Endothelial cell of umbilical vein (primary cell): ENCODE measurements around the gene FBLN2.

ENCODE experiments used
- EZH2 ChIP-seq: IDR thresholded peaks from 2 replicates; pipeline ENCODE4 v1.6.1; 2012; ENCODE audit warnings: borderline replicate concordance, low read depth, mild to moderate bottlenecking, moderate library complexity, low read length, inconsistent platforms; ENCODE audit not compliant: severe bottlenecking
- FOS ChIP-seq: IDR thresholded peaks from 2 replicates; pipeline ENCODE4 v1.6.1; 2011; ENCODE audit warnings: mild to moderate bottlenecking, low read length, moderate library complexity, borderline replicate concordance; ENCODE audit not compliant: insufficient read depth
- GATA2 ChIP-seq: IDR thresholded peaks from 2 replicates; pipeline ENCODE4 v1.7.0; 2011; ENCODE audit warnings: low read depth, mild to moderate bottlenecking, moderate library complexity, mixed read lengths, low read length; ENCODE audit not compliant: insufficient read length, insufficient read depth
- POLR2A ChIP-seq: IDR thresholded peaks from 2 replicates; pipeline ENCODE4 v1.6.1; 2012; ENCODE audit warnings: low read depth, mild to moderate bottlenecking, control low read depth, low read length
- POLR2AphosphoS5 ChIP-seq: IDR thresholded peaks from 2 replicates; pipeline ENCODE4 v1.6.1; 2012; ENCODE audit warnings: low read depth, mild to moderate bottlenecking, control low read depth, low read length, moderate library complexity; ENCODE audit not compliant: insufficient read depth
- TF ChIP-seq, protein P1 (sequence below), 2 donors: IDR thresholded peaks; 1 replicate in 1 of 2; 2 replicates in 1 of 2; pipeline ENCODE4 v1.5.1; 2011; ENCODE audit warnings: low read length in 2 of 2, mild to moderate bottlenecking in 2 of 2, moderate library complexity in 2 of 2, control low read depth in 1 of 2, inconsistent platforms in 1 of 2, low read depth in 1 of 2; ENCODE audit not compliant: insufficient read depth in 1 of 2; ENCODE audit errors: extremely low read depth in 1 of 2

DNA sequence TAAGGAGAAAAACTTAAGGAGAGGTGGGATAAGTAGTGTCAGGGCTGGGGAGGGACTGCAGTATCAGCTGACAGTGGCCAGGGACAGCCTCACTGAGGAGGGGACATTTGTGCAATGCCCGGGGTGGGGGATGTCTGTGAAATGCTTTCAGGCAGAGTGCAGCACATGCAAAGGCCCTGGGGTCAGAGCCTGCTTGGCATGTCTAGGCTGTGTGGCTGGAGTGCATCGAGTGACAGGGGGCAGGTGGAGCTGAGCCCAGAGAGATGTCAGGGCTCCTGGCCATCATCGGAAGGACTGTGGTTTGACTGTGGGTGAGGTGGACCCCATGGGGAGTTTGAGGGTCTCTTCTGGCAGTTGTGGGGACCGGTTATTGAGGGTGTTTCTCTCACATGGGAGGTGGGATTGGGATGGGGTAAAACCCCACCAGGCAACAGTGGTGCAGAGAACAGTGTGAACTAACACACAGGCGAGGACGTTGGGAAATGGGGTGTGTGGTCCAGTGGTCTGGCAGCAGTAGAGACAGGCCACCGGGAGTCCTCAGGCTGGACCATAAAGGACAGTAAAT lies 61.2 kb downstream of the FBLN2 start:
- TF ChIP-seq, protein P1, sequence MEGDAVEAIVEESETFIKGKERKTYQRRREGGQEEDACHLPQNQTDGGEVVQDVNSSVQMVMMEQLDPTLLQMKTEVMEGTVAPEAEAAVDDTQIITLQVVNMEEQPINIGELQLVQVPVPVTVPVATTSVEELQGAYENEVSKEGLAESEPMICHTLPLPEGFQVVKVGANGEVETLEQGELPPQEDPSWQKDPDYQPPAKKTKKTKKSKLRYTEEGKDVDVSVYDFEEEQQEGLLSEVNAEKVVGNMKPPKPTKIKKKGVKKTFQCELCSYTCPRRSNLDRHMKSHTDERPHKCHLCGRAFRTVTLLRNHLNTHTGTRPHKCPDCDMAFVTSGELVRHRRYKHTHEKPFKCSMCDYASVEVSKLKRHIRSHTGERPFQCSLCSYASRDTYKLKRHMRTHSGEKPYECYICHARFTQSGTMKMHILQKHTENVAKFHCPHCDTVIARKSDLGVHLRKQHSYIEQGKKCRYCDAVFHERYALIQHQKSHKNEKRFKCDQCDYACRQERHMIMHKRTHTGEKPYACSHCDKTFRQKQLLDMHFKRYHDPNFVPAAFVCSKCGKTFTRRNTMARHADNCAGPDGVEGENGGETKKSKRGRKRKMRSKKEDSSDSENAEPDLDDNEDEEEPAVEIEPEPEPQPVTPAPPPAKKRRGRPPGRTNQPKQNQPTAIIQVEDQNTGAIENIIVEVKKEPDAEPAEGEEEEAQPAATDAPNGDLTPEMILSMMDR (IDR thresholded peaks at IDR 0.05; ENCODE audit: extremely low read depth in 1 of 2, insufficient read depth in 1 of 2, low read depth in 1 of 2, low read length in 2 of 2) = no peak
- TF ChIP-seq POLR2A (no peak), POLR2AphosphoS5 (no peak), EZH2 (no peak), FOS (no peak), GATA2 (no peak)
